ENCODE data around the gene FASTKD2.

GRCh38 chr2:206766057-206766930, 888 bp downstream of the FASTKD2 start:
- TF ChIP-seq CTCF (IDR thresholded peaks at IDR 0.05) (no peak), POLR2A (IDR thresholded peaks at IDR 0.05) (no peak)

Measured in testis (tissue), 2 donors.